CD14-positive monocyte (primary cell): ENCODE measurements around the gene MYOM3. TPM values are rescaled to one million over a fixed set of nuclear protein-coding genes. Genes with fewer than 3 reads are reported as not detected.

Experiments used
- DNase-seq, 3 donors: peaks; one replicate each; pipeline ENCODE4 v3.0.0-alpha.2; 2011 to 2022
- H2AFZ ChIP-seq: 2 replicates; pipeline ENCODE4 v1.6.0; 2012; ENCODE audit warnings: mild to moderate bottlenecking, low read depth, low read length, inconsistent platforms; ENCODE audit not compliant: insufficient read depth, poor library complexity, severe bottlenecking
- H3K27ac ChIP-seq, 2 donors: 1 replicate in 1 of 2; 2 replicates in 1 of 2; pipeline ENCODE4 v1.5.1; 2012 to 2013; ENCODE audit warnings: low read length in 2 of 2, control low read depth in 1 of 2, inconsistent platforms in 1 of 2, low read depth in 1 of 2, mild to moderate bottlenecking in 1 of 2
- H3K27me3 ChIP-seq, 2 donors: one replicate each; pipeline versions ENCODE4 v1.6.0 to v1.6.1; 2011 to 2013; ENCODE audit warnings: low read length in 2 of 2; ENCODE audit not compliant: control insufficient read depth in 2 of 2, insufficient read depth in 2 of 2
- H3K36me3 ChIP-seq, 2 donors: replicated peaks in 1 of 2; 1 replicate in 1 of 2; 2 replicates in 1 of 2; pipeline versions ENCODE4 v1.5.1 to v1.6.1; 2012 to 2013; ENCODE audit warnings: low read length in 2 of 2, control low read depth in 1 of 2, inconsistent platforms in 1 of 2, mild to moderate bottlenecking in 1 of 2; ENCODE audit not compliant: insufficient read depth in 2 of 2, control insufficient read depth in 1 of 2
- H3K4me1 ChIP-seq, 2 donors: 1 replicate in 1 of 2; 2 replicates in 1 of 2; pipeline versions ENCODE4 v1.5.1 to v1.6.1; 2012 to 2013; ENCODE audit warnings: low read length in 2 of 2, control low read depth in 1 of 2, inconsistent platforms in 1 of 2, mild to moderate bottlenecking in 1 of 2, moderate library complexity in 1 of 2; ENCODE audit not compliant: insufficient read depth in 2 of 2, control insufficient read depth in 1 of 2
- H3K4me2 ChIP-seq: replicated peaks from 2 replicates; pipeline ENCODE3; 2012; ENCODE audit warnings: low read length, moderate library complexity, mild to moderate bottlenecking; ENCODE audit not compliant: poor library complexity, severe bottlenecking; ENCODE audit errors: extremely low read depth
- H3K4me3 ChIP-seq, 3 experiments: fragments of 200-600 bp in 1 of 3; sonication (generic) in 1 of 3; replicated peaks in 1 of 3; 1 replicate in 2 of 3; 2 replicates in 1 of 3; pipeline ENCODE4 v1.5.1; 2011 to 2013; ENCODE audit warnings: low read length in 3 of 3, mild to moderate bottlenecking in 3 of 3, control low read depth in 2 of 3, low read depth in 2 of 3, inconsistent platforms in 1 of 3, moderate library complexity in 1 of 3
- H3K79me2 ChIP-seq: 2 replicates; pipeline ENCODE4 v1.6.0; 2012; ENCODE audit warnings: mild to moderate bottlenecking, control low read depth, inconsistent platforms, low read length, moderate library complexity; ENCODE audit not compliant: insufficient read depth
- H3K9ac ChIP-seq: 2 replicates; pipeline ENCODE4 v1.6.0; 2017; ENCODE audit warnings: low read length, mild to moderate bottlenecking; ENCODE audit not compliant: insufficient read depth, poor library complexity, severe bottlenecking
- H3K9me3 ChIP-seq, 2 donors: replicated peaks in 1 of 2; 1 replicate in 1 of 2; 2 replicates in 1 of 2; pipeline versions ENCODE4 v1.5.1 to v1.6.1; 2012 to 2013; ENCODE audit warnings: low read length in 2 of 2, control low read depth in 1 of 2; ENCODE audit not compliant: control insufficient read depth in 1 of 2, insufficient read depth in 1 of 2
- H4K20me1 ChIP-seq: 2 replicates; pipeline ENCODE4 v1.6.0; 2012; ENCODE audit warnings: mild to moderate bottlenecking, low read length, control low read depth, moderate library complexity; ENCODE audit not compliant: insufficient read depth
- H3K27ac Mint-ChIP-seq, 7 donors: one replicate each; pipeline ENCODE4 v1.8.0; 2020; ENCODE audit warnings: mild to moderate bottlenecking in 7 of 7, mixed read lengths in 7 of 7, moderate library complexity in 6 of 7, inconsistent platforms in 2 of 7
- H3K27me3 Mint-ChIP-seq, 3 donors: one replicate each; pipeline ENCODE4 v1.8.0; 2021 to 2022; ENCODE audit warnings: low read depth in 3 of 3, mild to moderate bottlenecking in 3 of 3, mixed read lengths in 3 of 3, moderate library complexity in 3 of 3, inconsistent platforms in 1 of 3
- H3K36me3 Mint-ChIP-seq, 2 donors: one replicate each; pipeline ENCODE4 v1.8.0; 2020; ENCODE audit warnings: mixed read lengths in 2 of 2, inconsistent platforms in 1 of 2, mild to moderate bottlenecking in 1 of 2
- H3K4me1 Mint-ChIP-seq: one replicate; pipeline ENCODE4 v1.8.0; 2020; ENCODE audit warnings: mild to moderate bottlenecking, mixed read lengths
- H3K4me3 Mint-ChIP-seq, 2 donors: one replicate each; pipeline ENCODE4 v1.8.0; 2020; ENCODE audit warnings: mild to moderate bottlenecking in 2 of 2, mixed read lengths in 2 of 2, moderate library complexity in 1 of 2
- H3K9me3 Mint-ChIP-seq, 7 donors: one replicate each; pipeline ENCODE4 v1.8.0; 2020 to 2022; ENCODE audit warnings: mixed read lengths in 7 of 7, mild to moderate bottlenecking in 6 of 7, moderate library complexity in 6 of 7, inconsistent platforms in 2 of 7
- CTCF ChIP-seq: fragments of 200-600 bp; IDR thresholded peaks from one replicate; pipeline ENCODE4 v1.8.0; 2022; ENCODE audit warnings: antibody characterized with exemption, mild to moderate bottlenecking
- whole genome bisulfite sequencing: methylation state at CpG from one replicate; pipeline ENCODE4 v1.1.5; 2013; ENCODE audit warnings: missing lambda C conversion rate; ENCODE audit not compliant: insufficient coverage; 5-methylcytosine and 5-hydroxymethylcytosine counted together
- intact Hi-C, 2 donors: fragments of 100-400 bp; cut with micrococcal nuclease; formaldehyde crosslinking; loops; one replicate each; pipeline versions ENCODE4 v1.15.0 to v1.15.1; 2023
- polyA plus RNA-seq, 3 donors: library from polyadenylated mRNA; depleted of rRNA in 1 of 3; unstranded in 2 of 3; stranded (reverse) in 1 of 3; fragments of 300-500 nt in 2 of 3; fragments of >200 nt in 1 of 3; fragmentation: Illumina TruSeq in 2 of 3; gene quantifications; 1 replicate in 2 of 3; 2 replicates in 1 of 3; pipeline ENCODE4 v1.2.3, GENCODE V29; 2012 to 2021

Gene MYOM3
- polyA plus RNA-seq, 3 donors = not detected

- Histone ChIP-seq H3K4me2 (no peak overlapping the region), H3K4me1 (no peaks in the 10 kb centered on the region), H3K36me3 (no peaks in the 10 kb centered on the region), H4K20me1 (no peaks in the 10 kb centered on the region), H3K27me3 (no peaks in the 10 kb centered on the region), H3K9me3 (no peaks in the 10 kb centered on the region), H3K79me2 (no peaks in the 10 kb centered on the region), H2AFZ (no peak overlapping the region), H3K4me3 (no peak overlapping the region), H3K9ac (no peak overlapping the region), H3K27ac (no peak overlapping the region)
- 95% methylated on average over 8 of the region's 8 CpGs for WGBS
- Mint-ChIP-seq H3K9me3 (no peaks in the 10 kb centered on the region), H3K4me3 (no peak overlapping the region), H3K27ac (no peak overlapping the region), H3K27me3 (no peaks in the 10 kb centered on the region), H3K36me3 (no peaks in the 10 kb centered on the region), H3K4me1 (no peaks in the 10 kb centered on the region)
- DNase-seq = no peak
- no peak for TF ChIP-seq CTCF
- intact Hi-C loops = no loop called here
Measured at GRCh38 chr1:24102961-24103360, 9.0 kb downstream of the MYOM3 start.

GRCh38 chr1:24101796-24102586 is 9.9 kb downstream of the MYOM3 start:
- no peak overlapping the region for H2AFZ ChIP-seq
- Mint-ChIP-seq H3K4me3 (no peak overlapping the region), H3K9me3 (no peaks in the 10 kb centered on the region), H3K36me3 (no peaks in the 10 kb centered on the region), H3K27ac (peak overlapping the region in 2 of 7 donors; percentile 41 to 46), H3K27me3 (peaks cover 0 to 2% (median 1%) of the 10 kb centered on the region in 3 donors), H3K4me1 (no peaks in the 10 kb centered on the region)
- H3K27me3 ChIP-seq = no peaks in the 10 kb centered on the region
- no peaks in the 10 kb centered on the region for H3K4me1 ChIP-seq
- TF ChIP-seq CTCF = no peak
- no peak overlapping the region for H3K4me2 ChIP-seq
- H3K9me3 ChIP-seq = no peaks in the 10 kb centered on the region
- no peak for DNase-seq
- H3K36me3 ChIP-seq = no peaks in the 10 kb centered on the region
- H3K27ac ChIP-seq = no peak overlapping the region
- no peaks in the 10 kb centered on the region for H3K79me2 ChIP-seq
- WGBS = 85% methylated on average over 6 of the region's 9 CpGs
- no peak overlapping the region for H3K4me3 ChIP-seq
- intact Hi-C loops = no loop called here
- H3K9ac ChIP-seq = no peak overlapping the region
- no peaks in the 10 kb centered on the region for H4K20me1 ChIP-seq
